HEK293 (cell line): Measurements from ENCODE around the gene ACTL6B.

Experiments used
- CTCF ChIA-PET: fragments of 350-600 bp; formaldehyde crosslinking; extraction: SDS; loops from one replicate; lab custom pipeline; 2021; ENCODE audit warnings: antibody characterized with exemption; lab: Yijun Ruan, JAX
- POLR2A ChIA-PET: fragments of 300-600 bp; formaldehyde crosslinking; extraction: SDS; loops from one replicate; lab custom pipeline; 2020; ENCODE audit warnings: antibody characterized with exemption, inconsistent platforms; lab: Yijun Ruan, JAX
- H3K27ac ChIP-seq: fragments of 200-500 bp; sonication (Bioruptor generic); 2 replicates; pipeline ENCODE4 v1.5.1; 2014; ENCODE audit warnings: low read depth, low read length, control low read depth, inconsistent platforms; ENCODE audit errors: extremely low read depth
- H3K36me3 ChIP-seq, 2 experiments: fragments of 200-500 bp in 1 of 2; sonication (Bioruptor generic) in 1 of 2; 1 replicate in 1 of 2; 2 replicates in 1 of 2; pipeline ENCODE4 v1.5.1; 2014 to 2017; ENCODE audit warnings: inconsistent platforms in 2 of 2, low read length in 2 of 2; ENCODE audit not compliant: control insufficient read depth in 2 of 2, insufficient read depth in 1 of 2
- H3K4me1 ChIP-seq: fragments of 200-500 bp; sonication (Bioruptor generic); 2 replicates; pipeline ENCODE4 v1.5.1; 2014; ENCODE audit warnings: mild to moderate bottlenecking, low read length, inconsistent platforms; ENCODE audit not compliant: control insufficient read depth, insufficient read depth
- H3K4me3 ChIP-seq: 2 replicates; pipeline ENCODE4 v1.5.1; 2011; ENCODE audit warnings: low read depth, mild to moderate bottlenecking, control low read depth, low read length, moderate library complexity
- H3K9me3 ChIP-seq: fragments of 200-500 bp; sonication (Bioruptor generic); 2 replicates; pipeline ENCODE4 v1.5.1; 2014; ENCODE audit warnings: low read depth, low read length, inconsistent platforms; ENCODE audit not compliant: control insufficient read depth, insufficient read depth
- BCL6B ChIP-seq: fragments of 450-650 bp; formaldehyde crosslinking; IDR thresholded peaks from 2 replicates; pipeline ENCODE4 v1.5.1; 2017; ENCODE audit warnings: missing biosample characterization, missing genetic modification characterization
- HOXA7 ChIP-seq: sonication (generic); formaldehyde crosslinking; IDR thresholded peaks from 2 replicates; pipeline ENCODE4 v1.8.1; 2022; ENCODE audit warnings: missing genetic modification reagents, borderline replicate concordance
- SCRT2 ChIP-seq: fragments of 450-650 bp; formaldehyde crosslinking; IDR thresholded peaks from 2 replicates; pipeline ENCODE4 v1.5.1; 2016; ENCODE audit warnings: missing biosample characterization, missing genetic modification characterization
- ZNF121 ChIP-seq: fragments of 450-650 bp; formaldehyde crosslinking; IDR thresholded peaks from 2 replicates; pipeline ENCODE4 v1.5.1; 2016; ENCODE audit warnings: missing biosample characterization, missing genetic modification characterization
- ZNF223 ChIP-seq: fragments of 450-650 bp; formaldehyde crosslinking; IDR thresholded peaks from 2 replicates; pipeline ENCODE4 v1.5.1; 2016; ENCODE audit warnings: missing biosample characterization, missing genetic modification characterization
- ZNF362 ChIP-seq: fragments of 450-650 bp; formaldehyde crosslinking; IDR thresholded peaks from 2 replicates; pipeline ENCODE4 v1.5.1; 2016; ENCODE audit warnings: missing biosample characterization, missing genetic modification characterization

Gene ACTL6B

GRCh38 chr7:100598425-100598824 is 57.8 kb downstream of the ACTL6B start (continued):
- TF ChIP-seq ZNF362 (tag by site-specific recombination), result no peak
- no peak for TF ChIP-seq BCL6B (tag by site-specific recombination)
- no peak for TF ChIP-seq SCRT2 (tag by site-specific recombination)

- POLR2A ChIA-PET, result interaction anchor here (6.4 kb wide), 1 partner anchor 10 kb away, joined by 41 read pairs; the partner anchor contains the start of genes FBXO24 and LRCH4
Observed at GRCh38 chr7:100595188-100595587, 61.1 kb downstream of the ACTL6B start.

More at GRCh38 chr7:100595188-100595587, 61.1 kb downstream of the ACTL6B start:
- Histone ChIP-seq H3K36me3 (no peaks in the 10 kb centered on the region; a peak in 1 of 3 replicates), H3K4me1 (no peaks in the 10 kb centered on the region), H3K9me3 (no peaks in the 10 kb centered on the region), H3K4me3 (no peak overlapping the region), H3K27ac (no peak overlapping the region)
- no peak for TF ChIP-seq HOXA7 (CRISPR knock-in tag)
- TF ChIP-seq ZNF223, result no peak
- TF ChIP-seq ZNF121 (tag by site-specific recombination), result peak; percentile 56; the same call in 1 of the 2 replicates
- CTCF ChIA-PET, result interaction anchor here (0.6 kb wide), 2 partner anchors 130 to 340 kb away, joined by 3 to 4 read pairs; no protein-coding TSS in a partner anchor
